Measurements from ENCODE around the gene SH3RF3.
A peak's percentile ranks its signal among the peaks of the same experiment; 100 is the strongest.

Gene SH3RF3

DNA sequence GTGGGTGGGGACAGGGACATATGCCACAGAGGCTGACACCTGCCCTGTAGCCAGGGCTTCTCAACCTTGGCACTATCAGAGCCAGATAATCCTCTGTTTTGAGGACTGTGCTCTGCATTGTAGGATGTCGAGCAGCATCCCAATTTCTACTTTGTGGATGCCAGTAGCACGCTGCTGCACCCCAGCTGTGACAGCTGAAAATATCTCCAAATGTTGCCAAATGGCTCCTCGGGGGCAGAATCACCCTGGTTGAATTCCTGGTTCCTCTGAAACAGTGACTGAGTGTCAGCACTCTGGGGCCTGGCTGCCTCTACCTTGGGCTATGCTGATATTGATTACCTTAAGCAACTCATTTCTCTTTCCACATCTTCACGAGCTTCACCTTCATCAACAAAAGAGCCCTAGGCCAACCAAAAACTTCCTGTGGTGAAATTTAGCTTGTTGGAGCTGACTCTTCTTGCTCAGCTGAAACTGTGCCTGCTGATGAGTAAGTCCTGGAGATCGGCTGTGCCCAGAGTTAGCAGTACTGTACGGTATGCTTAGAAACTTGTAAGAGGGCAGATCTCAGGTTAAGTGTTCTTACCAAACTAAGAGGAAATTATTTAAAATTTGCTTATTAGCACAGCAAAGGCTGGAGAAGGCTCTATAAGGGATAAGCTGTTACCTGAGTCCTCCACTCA, 346.7 kb downstream of the SH3RF3 start:
- no peak overlapping the region for H4K8ac ChIP-seq (ENCODE audit: low read depth, low read length)
- DNase-seq = no peak
- H3K23ac ChIP-seq (ENCODE audit: low read length) = no peak overlapping the region
- H3K4me1 ChIP-seq (ENCODE audit: control insufficient read depth in 1 of 2, insufficient read depth in 2 of 2, low read length in 2 of 2) = peaks cover 16 to 22% of the 10 kb centered on the region in 2 experiments
- H3K79me1 ChIP-seq (ENCODE audit: low read length) = peaks cover 25% of the 10 kb centered on the region
- no peaks in the 10 kb centered on the region for H3K27me3 ChIP-seq (ENCODE audit: insufficient read depth, low read length)
- peaks cover 4% of the 10 kb centered on the region for H3K79me2 ChIP-seq (ENCODE audit: control insufficient read depth, insufficient read depth, low read length, poor library complexity)
- no peak overlapping the region for H3K18ac ChIP-seq (ENCODE audit: low read length)
- no peak overlapping the region for H2AFZ ChIP-seq (ENCODE audit: insufficient read depth, low read length, poor library complexity)
- peak overlapping the region; percentile 39 for H2AK5ac ChIP-seq (ENCODE audit: low read length)
- no CpG with 5 or more reads among the region's 6 CpGs for WGBS (ENCODE audit: extremely low coverage, insufficient coverage, insufficient read length)
- H3K9ac ChIP-seq (ENCODE audit: low read length) = no peak overlapping the region
- H2BK5ac ChIP-seq (ENCODE audit: low read depth, low read length, poor library complexity) = no peak overlapping the region
- no peak overlapping the region for H3K27ac ChIP-seq (ENCODE audit: low read depth, low read length)
- no peak overlapping the region for H3K4ac ChIP-seq (ENCODE audit: low read depth, low read length)
- H2BK120ac ChIP-seq (ENCODE audit: insufficient read depth, low read length, poor library complexity) = peak overlapping the region; percentile 26
- peak overlapping the region; percentile 19 for H4K91ac ChIP-seq (ENCODE audit: low read depth, low read length)
- H4K12ac ChIP-seq (ENCODE audit: low read depth, low read length) = no peak overlapping the region
- no peak overlapping the region for H3K4me2 ChIP-seq (ENCODE audit: low read length)
- H3K9me3 ChIP-seq (ENCODE audit: insufficient read depth, low read depth, low read length) = no peaks in the 10 kb centered on the region
- no peak overlapping the region for H3K4me3 ChIP-seq (ENCODE audit: low read depth, low read length)
- H3K36me3 ChIP-seq (ENCODE audit: control insufficient read depth in 1 of 2, insufficient read depth in 2 of 2, low read length in 2 of 2) = no peaks in the 10 kb centered on the region
- peak overlapping the region; percentile 32 for H2BK12ac ChIP-seq (ENCODE audit: low read length)
- peak overlapping the region; percentile 7 for H3K14ac ChIP-seq (ENCODE audit: low read length)

DNA sequence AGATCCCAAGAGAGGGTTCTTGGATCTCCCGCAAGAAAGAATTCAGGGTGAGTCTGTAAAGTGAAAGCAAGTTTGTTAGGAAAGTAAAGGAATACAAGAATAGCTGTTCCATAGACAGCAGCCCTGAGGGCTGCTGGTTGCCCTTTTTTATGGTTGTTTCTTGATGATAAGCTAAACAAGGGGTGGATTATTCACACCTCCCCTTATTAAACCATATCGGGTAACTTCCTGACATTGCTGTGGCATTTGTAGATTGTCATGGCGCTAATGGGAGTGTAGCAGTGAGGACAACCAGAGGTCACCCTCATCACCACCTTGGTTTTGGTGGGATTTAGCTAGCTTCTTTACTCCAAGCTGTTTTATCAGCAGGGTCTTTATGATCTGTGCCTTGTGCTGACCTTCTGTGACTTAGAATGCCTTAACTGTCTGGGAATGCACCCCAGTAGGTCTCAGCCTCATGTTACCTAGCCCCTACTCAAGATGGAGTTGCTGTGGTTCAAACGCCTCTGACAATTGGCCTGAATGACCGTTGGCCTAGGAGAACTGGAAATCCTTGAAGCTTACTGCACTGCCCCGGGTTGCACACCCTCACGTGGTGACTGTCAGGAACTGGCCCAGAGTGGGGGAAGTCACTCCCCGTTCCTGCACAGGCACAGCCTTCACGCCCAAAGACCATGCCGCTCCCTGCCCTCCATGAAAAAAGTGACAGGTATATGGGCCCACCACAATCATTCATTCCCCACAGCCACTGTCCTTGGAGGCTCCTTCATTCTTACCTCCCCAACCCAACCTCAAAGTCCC, 347.8 kb downstream of the SH3RF3 start:
- Histone ChIP-seq H4K91ac (ENCODE audit: low read depth, low read length) (no peak overlapping the region), H3K9ac (ENCODE audit: low read length) (no peak overlapping the region), H3K4ac (ENCODE audit: low read depth, low read length) (no peak overlapping the region), H2BK120ac (ENCODE audit: insufficient read depth, low read length, poor library complexity) (no peak overlapping the region), H3K27me3 (ENCODE audit: insufficient read depth, low read length) (no peaks in the 10 kb centered on the region), H2AFZ (ENCODE audit: insufficient read depth, low read length, poor library complexity) (no peak overlapping the region), H2BK12ac (ENCODE audit: low read length) (peak overlapping the region; percentile 46), H3K14ac (ENCODE audit: low read length) (no peak overlapping the region), H3K18ac (ENCODE audit: low read length) (no peak overlapping the region), H2AK5ac (ENCODE audit: low read length) (no peak overlapping the region), H2BK5ac (ENCODE audit: low read depth, low read length, poor library complexity) (no peak overlapping the region), H3K79me2 (ENCODE audit: control insufficient read depth, insufficient read depth, low read length, poor library complexity) (peaks cover 4% of the 10 kb centered on the region), H3K4me1 (ENCODE audit: control insufficient read depth in 1 of 2, insufficient read depth in 2 of 2, low read length in 2 of 2) (peaks cover 12 to 22% of the 10 kb centered on the region in 2 experiments), H3K27ac (ENCODE audit: low read depth, low read length) (no peak overlapping the region), H3K9me3 (ENCODE audit: insufficient read depth, low read depth, low read length) (no peaks in the 10 kb centered on the region), H4K8ac (ENCODE audit: low read depth, low read length) (no peak overlapping the region), H3K4me3 (ENCODE audit: low read depth, low read length) (no peak overlapping the region), H3K4me2 (ENCODE audit: low read length) (no peak overlapping the region), H3K36me3 (ENCODE audit: control insufficient read depth in 1 of 2, insufficient read depth in 2 of 2, low read length in 2 of 2) (no peaks in the 10 kb centered on the region), H4K12ac (ENCODE audit: low read depth, low read length) (no peak overlapping the region), H3K79me1 (ENCODE audit: low read length) (peaks cover 21% of the 10 kb centered on the region), H3K23ac (ENCODE audit: low read length) (no peak overlapping the region)
- DNase-seq = no peak
- no CpG with 5 or more reads among the region's 10 CpGs for WGBS (ENCODE audit: extremely low coverage, insufficient coverage, insufficient read length)

GRCh38 chr2:109478906-109479493, 350.0 kb downstream of the SH3RF3 start:
- Histone ChIP-seq H3K4me1 (ENCODE audit: control insufficient read depth in 1 of 2, insufficient read depth in 2 of 2, low read length in 2 of 2) (peaks cover 0 to 10% of the 10 kb centered on the region in 2 experiments), H2AK5ac (ENCODE audit: low read length) (no peak overlapping the region), H3K18ac (ENCODE audit: low read length) (no peak overlapping the region), H4K91ac (ENCODE audit: low read depth, low read length) (no peak overlapping the region), H3K79me2 (ENCODE audit: control insufficient read depth, insufficient read depth, low read length, poor library complexity) (no peaks in the 10 kb centered on the region), H4K8ac (ENCODE audit: low read depth, low read length) (no peak overlapping the region), H3K79me1 (ENCODE audit: low read length) (peaks cover 7% of the 10 kb centered on the region), H3K27me3 (ENCODE audit: insufficient read depth, low read length) (no peaks in the 10 kb centered on the region), H3K9me3 (ENCODE audit: insufficient read depth, low read depth, low read length) (no peaks in the 10 kb centered on the region), H2BK12ac (ENCODE audit: low read length) (no peak overlapping the region), H3K36me3 (ENCODE audit: control insufficient read depth in 1 of 2, insufficient read depth in 2 of 2, low read length in 2 of 2) (no peaks in the 10 kb centered on the region), H3K4ac (ENCODE audit: low read depth, low read length) (no peak overlapping the region), H2AFZ (ENCODE audit: insufficient read depth, low read length, poor library complexity) (no peak overlapping the region), H3K9ac (ENCODE audit: low read length) (no peak overlapping the region), H4K12ac (ENCODE audit: low read depth, low read length) (no peak overlapping the region), H3K14ac (ENCODE audit: low read length) (no peak overlapping the region), H2BK120ac (ENCODE audit: insufficient read depth, low read length, poor library complexity) (no peak overlapping the region), H3K4me3 (ENCODE audit: low read depth, low read length) (no peak overlapping the region), H2BK5ac (ENCODE audit: low read depth, low read length, poor library complexity) (no peak overlapping the region), H3K4me2 (ENCODE audit: low read length) (no peak overlapping the region), H3K23ac (ENCODE audit: low read length) (no peak overlapping the region), H3K27ac (ENCODE audit: low read depth, low read length) (no peak overlapping the region)
- no peak for DNase-seq
- WGBS (ENCODE audit: extremely low coverage, insufficient coverage, insufficient read length) = no CpG with 5 or more reads among the region's 12 CpGs

DNA sequence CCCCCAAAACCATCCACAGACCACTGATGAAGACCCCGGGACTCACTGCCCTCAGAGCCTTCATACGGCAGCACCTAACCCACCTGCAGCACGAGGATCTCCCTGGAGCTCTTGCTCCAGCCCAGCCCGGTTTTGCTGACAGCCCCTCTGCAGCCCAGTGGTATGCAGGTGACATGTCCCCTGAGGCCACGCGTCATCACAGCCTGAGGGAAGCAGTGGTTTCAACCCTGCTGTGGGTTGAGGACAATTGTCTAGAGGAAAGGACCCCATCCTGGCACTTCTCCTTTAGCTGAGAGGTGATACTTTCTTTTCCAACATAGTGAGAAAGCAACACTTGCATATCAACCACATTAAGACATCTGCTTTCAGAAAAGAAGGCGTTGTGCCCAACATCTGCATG, 350.8 kb downstream of the SH3RF3 start:
- H2BK12ac ChIP-seq (ENCODE audit: low read length) = no peak overlapping the region
- peak; percentile 82 to 94 for DNase-seq
- no peak overlapping the region for H2BK120ac ChIP-seq (ENCODE audit: insufficient read depth, low read length, poor library complexity)
- no peak overlapping the region for H3K9ac ChIP-seq (ENCODE audit: low read length)
- no peak overlapping the region for H2AFZ ChIP-seq (ENCODE audit: insufficient read depth, low read length, poor library complexity)
- H2BK5ac ChIP-seq (ENCODE audit: low read depth, low read length, poor library complexity) = no peak overlapping the region
- WGBS (ENCODE audit: extremely low coverage, insufficient coverage, insufficient read length) = no CpG with 5 or more reads among the region's 7 CpGs
- H4K91ac ChIP-seq (ENCODE audit: low read depth, low read length) = no peak overlapping the region
- no peaks in the 10 kb centered on the region for H3K27me3 ChIP-seq (ENCODE audit: insufficient read depth, low read length)
- H3K4me1 ChIP-seq (ENCODE audit: control insufficient read depth in 1 of 2, insufficient read depth in 2 of 2, low read length in 2 of 2) = peaks cover 0 to 8% of the 10 kb centered on the region in 2 experiments
- no peaks in the 10 kb centered on the region for H3K79me2 ChIP-seq (ENCODE audit: control insufficient read depth, insufficient read depth, low read length, poor library complexity)
- no peak overlapping the region for H4K8ac ChIP-seq (ENCODE audit: low read depth, low read length)
- no peak overlapping the region for H3K14ac ChIP-seq (ENCODE audit: low read length)
- H3K23ac ChIP-seq (ENCODE audit: low read length) = no peak overlapping the region
- no peak overlapping the region for H3K4me2 ChIP-seq (ENCODE audit: low read length)
- no peak overlapping the region for H3K4ac ChIP-seq (ENCODE audit: low read depth, low read length)
- H3K79me1 ChIP-seq (ENCODE audit: low read length) = peaks cover 3% of the 10 kb centered on the region
- no peak overlapping the region for H3K4me3 ChIP-seq (ENCODE audit: low read depth, low read length)
- no peak overlapping the region for H3K18ac ChIP-seq (ENCODE audit: low read length)
- no peak overlapping the region for H2AK5ac ChIP-seq (ENCODE audit: low read length)
- H3K36me3 ChIP-seq (ENCODE audit: control insufficient read depth in 1 of 2, insufficient read depth in 2 of 2, low read length in 2 of 2) = no peaks in the 10 kb centered on the region
- H4K12ac ChIP-seq (ENCODE audit: low read depth, low read length) = no peak overlapping the region
- no peaks in the 10 kb centered on the region for H3K9me3 ChIP-seq (ENCODE audit: insufficient read depth, low read depth, low read length)
- no peak overlapping the region for H3K27ac ChIP-seq (ENCODE audit: low read depth, low read length)

Data from trophoblast cell (in vitro differentiated cells and primary cell).